ENCODE data around the gene PRKX.
"Not testable (repeated sequence)": the region's sequence is repeated elsewhere in the genome, so short reads cannot be mapped to it uniquely, and the experiment has no call there.

PRKX gene

DNA sequence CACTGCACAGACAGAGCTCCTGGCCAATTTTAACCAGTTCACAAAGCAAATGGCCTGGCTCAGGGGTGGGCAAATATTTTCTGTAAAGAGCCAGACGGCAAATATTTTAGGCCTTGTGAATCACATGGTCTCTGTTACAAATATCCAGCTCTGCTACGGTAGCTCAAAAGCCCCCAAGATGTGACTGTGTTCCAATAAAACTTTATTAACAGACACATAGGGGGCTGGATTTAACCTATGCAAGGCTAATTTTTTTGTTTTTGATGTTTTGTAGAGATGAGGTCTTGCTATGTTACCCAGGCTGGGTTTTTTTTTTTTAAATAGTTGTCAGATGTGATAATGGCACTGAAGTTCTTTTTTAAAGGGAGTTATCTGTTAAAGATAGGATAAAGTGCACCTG lies 65.4 kb downstream of the PRKX start:
- TF ChIP-seq, protein P1, sequence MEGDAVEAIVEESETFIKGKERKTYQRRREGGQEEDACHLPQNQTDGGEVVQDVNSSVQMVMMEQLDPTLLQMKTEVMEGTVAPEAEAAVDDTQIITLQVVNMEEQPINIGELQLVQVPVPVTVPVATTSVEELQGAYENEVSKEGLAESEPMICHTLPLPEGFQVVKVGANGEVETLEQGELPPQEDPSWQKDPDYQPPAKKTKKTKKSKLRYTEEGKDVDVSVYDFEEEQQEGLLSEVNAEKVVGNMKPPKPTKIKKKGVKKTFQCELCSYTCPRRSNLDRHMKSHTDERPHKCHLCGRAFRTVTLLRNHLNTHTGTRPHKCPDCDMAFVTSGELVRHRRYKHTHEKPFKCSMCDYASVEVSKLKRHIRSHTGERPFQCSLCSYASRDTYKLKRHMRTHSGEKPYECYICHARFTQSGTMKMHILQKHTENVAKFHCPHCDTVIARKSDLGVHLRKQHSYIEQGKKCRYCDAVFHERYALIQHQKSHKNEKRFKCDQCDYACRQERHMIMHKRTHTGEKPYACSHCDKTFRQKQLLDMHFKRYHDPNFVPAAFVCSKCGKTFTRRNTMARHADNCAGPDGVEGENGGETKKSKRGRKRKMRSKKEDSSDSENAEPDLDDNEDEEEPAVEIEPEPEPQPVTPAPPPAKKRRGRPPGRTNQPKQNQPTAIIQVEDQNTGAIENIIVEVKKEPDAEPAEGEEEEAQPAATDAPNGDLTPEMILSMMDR (IDR thresholded peaks at IDR 0.05; ENCODE audit: extremely low read depth, insufficient read depth, missing control alignments), result no peak
- no peak for DNase-seq (ENCODE audit: low spot score)
- in situ Hi-C loops (cut with MboI; ENCODE audit: low pct_unique_long_range_greater_than_20kb, low sequenced_read_pairs, unreplicated experiment), result loop anchor here (25.0 kb wide), 1 partner anchor 89 kb away; no protein-coding TSS in a partner anchor

DNA sequence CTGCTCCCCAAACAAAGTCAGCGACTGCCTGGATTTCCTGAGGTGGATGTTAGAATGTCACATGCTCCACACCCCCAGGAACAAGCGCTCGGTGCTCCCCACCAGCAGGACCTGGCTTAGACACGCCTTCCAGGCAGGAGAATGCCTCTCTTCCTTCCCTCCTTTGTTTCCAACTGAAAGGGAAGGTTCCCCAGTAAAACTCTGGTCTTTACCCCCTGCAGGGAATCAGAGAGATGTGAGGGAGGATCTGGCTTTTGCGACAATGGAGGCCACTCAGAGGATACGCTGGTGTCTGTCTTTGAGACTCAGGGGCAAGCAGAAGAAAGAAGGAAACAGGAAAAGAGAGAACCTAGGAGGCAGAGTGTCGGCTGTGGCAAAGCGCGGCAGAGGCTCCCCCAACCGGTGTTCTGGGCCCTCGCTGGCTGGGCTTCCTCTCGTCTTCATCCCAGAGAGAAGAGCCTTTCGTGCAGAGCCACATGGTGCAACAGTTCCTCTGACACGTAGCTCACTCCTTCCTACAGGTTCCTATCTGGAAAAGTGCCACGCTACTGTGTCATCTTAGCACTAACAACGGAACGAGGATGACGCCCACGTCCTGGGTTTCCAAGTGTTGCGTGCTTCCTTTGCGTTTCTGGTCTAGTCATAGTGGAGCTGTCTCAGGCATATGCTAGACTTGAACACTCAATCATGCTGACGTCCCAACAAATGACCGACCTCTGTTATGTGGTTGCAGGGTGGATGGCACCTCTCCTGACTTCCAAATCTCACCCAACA lies 73.4 kb downstream of the PRKX start:
- not testable (repeated sequence) for DNase-seq (ENCODE audit: low spot score)
- in situ Hi-C loops (cut with MboI; ENCODE audit: low pct_unique_long_range_greater_than_20kb, low sequenced_read_pairs, unreplicated experiment), result loop anchor here (25.0 kb wide), 1 partner anchor 97 kb away; no protein-coding TSS in a partner anchor

- TF ChIP-seq, protein P1 (IDR thresholded peaks at IDR 0.05; ENCODE audit: extremely low read depth, insufficient read depth, missing control alignments), result no peak
- in situ Hi-C loops (cut with MboI; ENCODE audit: low pct_unique_long_range_greater_than_20kb, low sequenced_read_pairs, unreplicated experiment), result loop anchor here (25.0 kb wide), 1 partner anchor 98 kb away; no protein-coding TSS in a partner anchor
- no peak for DNase-seq (ENCODE audit: low spot score)
Measured at GRCh38 chrX:3639236-3639635, 74.2 kb downstream of the PRKX start.

DNA sequence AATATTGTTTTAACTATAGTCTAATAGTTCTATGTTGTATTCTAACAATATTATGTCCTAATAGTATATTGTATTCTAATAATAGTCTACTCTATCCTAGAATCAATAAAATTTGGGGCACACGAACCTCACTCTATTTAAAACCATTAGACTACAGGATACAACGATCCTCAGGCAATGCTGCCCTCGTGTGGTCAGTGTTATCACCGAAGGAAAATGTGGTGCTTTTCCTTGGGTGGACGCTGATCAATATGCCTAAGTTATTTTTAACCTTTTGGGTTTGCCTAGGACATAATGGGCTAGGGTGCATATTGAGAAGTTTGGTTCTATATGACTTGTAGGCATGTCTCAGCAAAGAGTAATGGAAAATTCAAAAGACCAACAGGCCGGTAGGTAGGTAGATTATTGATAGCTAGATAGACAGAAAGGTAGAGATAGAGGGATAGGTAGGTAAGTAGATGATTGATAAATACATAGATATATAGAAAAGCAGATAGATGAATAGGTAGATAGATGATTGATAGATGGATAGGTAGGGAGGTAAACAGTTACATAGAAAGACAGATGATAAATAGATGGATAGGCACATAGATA lies 75.1 kb downstream of the PRKX start:
- DNase-seq (ENCODE audit: low spot score), result peak; percentile 74
- TF ChIP-seq, protein P1 (IDR thresholded peaks at IDR 0.05; ENCODE audit: extremely low read depth, insufficient read depth, missing control alignments), result peak; percentile 76
- in situ Hi-C loops (cut with MboI; ENCODE audit: low pct_unique_long_range_greater_than_20kb, low sequenced_read_pairs, unreplicated experiment), result loop anchor here (25.0 kb wide), 1 partner anchor 99 kb away; no protein-coding TSS in a partner anchor

DNA sequence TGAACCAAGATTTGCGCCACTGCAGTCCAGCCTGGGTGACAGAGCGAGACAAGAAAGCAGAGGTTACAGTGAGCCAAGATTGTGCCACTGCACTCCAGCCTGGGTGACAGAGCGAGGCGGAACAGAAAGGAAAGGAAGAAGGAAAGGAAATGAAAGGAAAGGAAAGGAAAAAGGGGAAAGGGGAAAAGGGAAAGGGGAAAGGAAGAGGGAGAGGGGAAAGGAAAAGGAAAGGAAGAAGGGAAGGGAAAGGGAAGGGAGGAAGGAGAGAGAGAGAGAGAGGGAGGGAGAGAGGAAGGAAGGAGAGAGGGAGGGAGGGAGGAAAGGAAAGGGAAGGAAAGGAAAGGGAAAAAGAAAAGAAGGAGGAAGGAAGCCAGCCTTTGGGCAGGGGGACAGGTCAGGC lies 76.6 kb downstream of the PRKX start:
- TF ChIP-seq, protein P1 (IDR thresholded peaks at IDR 0.05; ENCODE audit: extremely low read depth, insufficient read depth, missing control alignments), result no peak
- in situ Hi-C loops (cut with MboI; ENCODE audit: low pct_unique_long_range_greater_than_20kb, low sequenced_read_pairs, unreplicated experiment), result loop anchor here (25.0 kb wide), 1 partner anchor 100 kb away; no protein-coding TSS in a partner anchor

DNA sequence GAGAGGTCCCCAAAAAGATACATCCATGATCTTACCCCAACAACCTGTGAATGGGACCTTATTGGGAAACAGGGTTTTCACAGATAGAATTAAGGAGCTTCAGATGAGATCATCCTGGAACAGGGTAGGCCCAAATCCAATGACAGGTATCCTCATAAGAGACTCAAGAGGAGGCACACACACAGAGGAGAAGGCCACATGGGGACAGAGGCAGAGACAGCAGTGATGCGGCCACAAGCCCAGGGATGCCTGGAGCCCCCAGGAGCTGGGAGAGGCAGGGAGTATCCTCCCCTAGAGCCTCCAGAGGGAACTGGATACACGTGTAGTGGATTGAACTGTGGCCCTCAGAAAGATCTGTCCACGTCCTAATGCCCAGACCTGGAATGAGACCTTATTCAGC lies 82.3 kb downstream of the PRKX start:
- no peak for DNase-seq (ENCODE audit: low spot score)
- TF ChIP-seq, protein P1 (IDR thresholded peaks at IDR 0.05; ENCODE audit: extremely low read depth, insufficient read depth, missing control alignments), result no peak
- in situ Hi-C loops (cut with MboI; ENCODE audit: low pct_unique_long_range_greater_than_20kb, low sequenced_read_pairs, unreplicated experiment), result loop anchor here (25.0 kb wide), 1 partner anchor 106 kb away; no protein-coding TSS in a partner anchor

More for the DNA sequence above, 76.6 kb downstream of the PRKX start:
- DNase-seq (ENCODE audit: low spot score), result no peak

DNA sequence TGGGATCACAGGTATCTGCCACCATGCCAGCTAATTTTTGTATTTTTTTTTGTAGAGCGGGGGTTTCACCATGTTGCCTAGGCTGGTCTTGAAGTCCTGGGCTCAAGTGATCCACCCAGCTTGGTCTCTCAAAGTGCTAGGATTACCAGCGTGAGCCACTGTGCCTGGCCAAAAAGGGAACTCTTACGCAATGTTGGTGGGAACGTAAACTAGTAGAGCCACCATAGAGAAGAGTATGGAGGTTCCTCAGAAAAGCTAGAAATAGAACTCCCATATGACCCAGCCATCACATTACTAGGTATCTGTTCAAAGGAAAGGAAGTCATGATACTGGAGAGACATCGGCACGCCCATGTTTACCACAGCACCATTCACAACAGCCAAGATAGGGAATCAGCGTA lies 85.9 kb downstream of the PRKX start:
- DNase-seq (ENCODE audit: low spot score), result no peak

More for the DNA sequence above, 85.9 kb downstream of the PRKX start:
- in situ Hi-C loops (cut with MboI; ENCODE audit: low pct_unique_long_range_greater_than_20kb, low sequenced_read_pairs, unreplicated experiment), result loop anchor here (25.0 kb wide), 1 partner anchor 110 kb away; no protein-coding TSS in a partner anchor
- TF ChIP-seq, protein P1 (IDR thresholded peaks at IDR 0.05; ENCODE audit: extremely low read depth, insufficient read depth, missing control alignments), result no peak

Measured in GM13977 (cell line).